Lung microvascular endothelial cell (primary cell): ENCODE data around the gene VENTX. TPM values are rescaled to one million over a fixed set of nuclear protein-coding genes. Genes with fewer than 3 reads are reported as not detected.

Source experiments
- DNase-seq, 2 donors: peaks; one replicate each; pipeline versions ENCODE4 v3.0.0 to v3.0.0-alpha.2; 2010; ENCODE audit warnings: low read depth in 2 of 2
- total RNA-seq: library from RNA; depleted of rRNA; stranded (reverse); fragments of >200 nt; gene quantifications from 2 replicates; pipeline ENCODE4 v1.2.1, GENCODE V29; 2014

The VENTX gene
- total RNA-seq, 1 donor from 2014 or later = not detected

GRCh38 chr10:133283931-133284330, 46.3 kb downstream of the VENTX start:
- DNase-seq = no peak

- DNase-seq = no peak
Observed at GRCh38 chr10:133285217-133285616, 47.6 kb downstream of the VENTX start.

- no peak for DNase-seq
Observed at GRCh38 chr10:133286366-133286765, 48.7 kb downstream of the VENTX start.

- DNase-seq = no peak
Observed at GRCh38 chr10:133287832-133288500, 50.3 kb downstream of the VENTX start.

- DNase-seq = no peak
Observed at GRCh38 chr10:133289761-133290160, 52.1 kb downstream of the VENTX start.

Other genes with a start within 250 kb of the VENTX start
- gene ADGRA1, start 149.9 kb upstream of the VENTX start, total RNA-seq = under 0.01 TPM in 1 of 2 replicates, not detected in the other
- 0.20 TPM in 1 of 2 replicates, not detected in the other for gene KNDC1, start 77.6 kb upstream of the VENTX start, total RNA-seq
- not detected in 2 replicates for gene UTF1, start 7.6 kb upstream of the VENTX start, total RNA-seq
- 0.22 and 0.40 TPM in 2 replicates for gene ADAM8, start 39.0 kb downstream of the VENTX start, total RNA-seq
- 32.0 and 35.3 TPM in 2 replicates for gene TUBGCP2, start 71.0 kb downstream of the VENTX start, total RNA-seq
- 16.8 and 24.8 TPM in 2 replicates for gene ZNF511, start 71.1 kb downstream of the VENTX start, total RNA-seq
- gene CALY, start 99.0 kb downstream of the VENTX start, total RNA-seq = 0.22 TPM in 1 of 2 replicates, not detected in the other
- not detected in 2 replicates for gene PRAP1, start 109.5 kb downstream of the VENTX start, total RNA-seq
- 13.1 and 18.7 TPM in 2 replicates for gene FUOM, start 120.2 kb downstream of the VENTX start, total RNA-seq
- gene ECHS1, start 135.5 kb downstream of the VENTX start, total RNA-seq = 58.0 and 58.1 TPM in 2 replicates
- gene PAOX, start 141.4 kb downstream of the VENTX start, total RNA-seq = 4.4 and 6.9 TPM in 2 replicates
- 25.9 and 29.4 TPM in 2 replicates for gene MTG1, start 156.3 kb downstream of the VENTX start, total RNA-seq
- gene SPRN, start 186.8 kb downstream of the VENTX start, total RNA-seq = under 0.01 TPM in 1 of 2 replicates, not detected in the other
- 0.22 and 0.40 TPM in 2 replicates for gene SCART1, start 216.1 kb downstream of the VENTX start, total RNA-seq